SU-DHL-6 (cell line): ENCODE results near the gene OR5AU1.

ENCODE experiments used
- H2AFZ ChIP-seq: fragments of 200-600 bp; sonication (generic); 2 replicates; pipeline ENCODE4 v1.6.1; 2014; ENCODE audit warnings: low read depth, mild to moderate bottlenecking, moderate library complexity, mixed read lengths, antibody characterized with exemption, low read length; ENCODE audit not compliant: severe bottlenecking
- H3F3A ChIP-seq: fragments of 200-600 bp; shearing (Covaris generic); 2 replicates; pipeline ENCODE4 v1.6.0; 2016; ENCODE audit warnings: antibody characterized with exemption, mild to moderate bottlenecking; ENCODE audit not compliant: insufficient read depth
- H3K27ac ChIP-seq: fragments of 200-600 bp; sonication (generic); 2 replicates; pipeline ENCODE4 v1.5.1; 2016; ENCODE audit warnings: low read depth, mild to moderate bottlenecking, low read length, moderate library complexity, mixed read lengths
- H3K27me3 ChIP-seq: fragments of 200-600 bp; sonication (generic), shearing (Covaris generic); 2 replicates; pipeline ENCODE4 v1.6.0; 2014; ENCODE audit warnings: mild to moderate bottlenecking, low read length
- H3K36me3 ChIP-seq: fragments of 200-600 bp; sonication (generic); 2 replicates; pipeline ENCODE4 v1.6.1; 2014; ENCODE audit warnings: mild to moderate bottlenecking, low read length, mixed read lengths
- H3K4me2 ChIP-seq: fragments of 300-600, 200-600 bp; shearing (Covaris generic), sonication (generic); 2 replicates; pipeline ENCODE4 v1.6.0; 2014; ENCODE audit warnings: low read length, low read depth, mild to moderate bottlenecking; ENCODE audit not compliant: poor library complexity, severe bottlenecking
- H3K4me3 ChIP-seq: fragments of 200-600 bp; sonication (generic); 2 replicates; pipeline ENCODE4 v1.5.1; 2014; ENCODE audit warnings: antibody characterized with exemption, low read length, mild to moderate bottlenecking, mixed read lengths; ENCODE audit not compliant: insufficient read depth, poor library complexity, severe bottlenecking
- H3K79me2 ChIP-seq: fragments of 200-600 bp; sonication (generic); 2 replicates; pipeline ENCODE4 v1.6.1; 2014; ENCODE audit warnings: mild to moderate bottlenecking, low read length, moderate library complexity; ENCODE audit not compliant: insufficient read depth
- H3K9ac ChIP-seq: fragments of 200-600 bp; sonication (generic); 2 replicates; pipeline ENCODE4 v1.7.0; 2014; ENCODE audit warnings: mild to moderate bottlenecking, low read length
- H3K9me2 ChIP-seq: fragments of 200-600 bp; sonication (generic); replicated peaks from 2 replicates; pipeline ENCODE4 v1.6.1; 2014; ENCODE audit warnings: low read length; ENCODE audit not compliant: insufficient read depth
- H3K9me3 ChIP-seq: fragments of 200-600 bp; sonication (generic); 2 replicates; pipeline ENCODE4 v1.6.1; 2014; ENCODE audit warnings: low read length, mixed read lengths; ENCODE audit not compliant: insufficient read depth
- H4K20me1 ChIP-seq: fragments of 200-600 bp; sonication (generic); 2 replicates; pipeline ENCODE4 v1.6.1; 2014; ENCODE audit warnings: low read depth, mild to moderate bottlenecking, antibody characterized with exemption, low read length, moderate library complexity, mixed read lengths
- CTCF ChIP-seq: fragments of 200-600 bp; sonication (generic); IDR thresholded peaks from one replicate; pipeline ENCODE4 v1.5.1; 2017; ENCODE audit warnings: antibody characterized with exemption, mild to moderate bottlenecking, low read length, moderate library complexity; ENCODE audit not compliant: insufficient read depth, poor library complexity, severe bottlenecking
- EZH2phosphoT487 ChIP-seq: fragments of 200-600 bp; sonication (generic), shearing (Covaris generic); conservative IDR thresholded peaks from 2 replicates; pipeline ENCODE4 v1.6.1; 2018; ENCODE audit warnings: mild to moderate bottlenecking, antibody characterized with exemption, low read length, moderate library complexity, mixed read lengths

Gene OR5AU1

GRCh38 chr14:21109377-21110138 is 46.3 kb downstream of the OR5AU1 start:
- Histone ChIP-seq H4K20me1 (no peaks in the 10 kb centered on the region), H3F3A (no peaks in the 10 kb centered on the region; the same call in 1 of the 2 replicates), H3K36me3 (no peaks in the 10 kb centered on the region), H3K9me2 (no peaks in the 10 kb centered on the region), H3K79me2 (no peaks in the 10 kb centered on the region), H3K4me2 (no peak overlapping the region), H3K9me3 (no peaks in the 10 kb centered on the region), H3K9ac (no peak overlapping the region), H3K27ac (no peak overlapping the region), H2AFZ (no peak overlapping the region), H3K27me3 (no peaks in the 10 kb centered on the region), H3K4me3 (no peak overlapping the region)
- no peak for TF ChIP-seq EZH2phosphoT487
- TF ChIP-seq CTCF: no peak

GRCh38 chr14:21108791-21109190 is 47.1 kb downstream of the OR5AU1 start:
- Histone ChIP-seq H3K4me3 (no peak overlapping the region), H3K79me2 (no peaks in the 10 kb centered on the region), H3K27ac (no peak overlapping the region), H3K9me3 (no peaks in the 10 kb centered on the region), H3F3A (no peaks in the 10 kb centered on the region; the same call in 1 of the 2 replicates), H2AFZ (no peak overlapping the region), H3K36me3 (no peaks in the 10 kb centered on the region), H3K4me2 (no peak overlapping the region), H3K27me3 (no peaks in the 10 kb centered on the region), H3K9me2 (no peaks in the 10 kb centered on the region), H3K9ac (no peak overlapping the region), H4K20me1 (no peaks in the 10 kb centered on the region)
- TF ChIP-seq EZH2phosphoT487: no peak
- TF ChIP-seq CTCF: no peak

- Histone ChIP-seq H3K27me3 (no peaks in the 10 kb centered on the region), H4K20me1 (no peaks in the 10 kb centered on the region), H3K9me2 (no peaks in the 10 kb centered on the region), H3K4me2 (no peak overlapping the region), H3K79me2 (no peaks in the 10 kb centered on the region), H3K36me3 (no peaks in the 10 kb centered on the region), H3F3A (no peaks in the 10 kb centered on the region; the same call in 1 of the 2 replicates), H3K27ac (no peak overlapping the region), H3K4me3 (no peak overlapping the region), H3K9ac (no peak overlapping the region), H3K9me3 (no peaks in the 10 kb centered on the region), H2AFZ (no peak overlapping the region)
- TF ChIP-seq EZH2phosphoT487 (no peak), CTCF (no peak)
Observed at GRCh38 chr14:21107283-21107800, 48.5 kb downstream of the OR5AU1 start.
